ENCODE data around the gene IER2. TPM values are rescaled to one million over a fixed set of nuclear protein-coding genes. Genes with fewer than 3 reads are reported as not detected.
A peak's percentile ranks its signal among the peaks of the same experiment; 100 is the strongest.

Gene IER2
- total RNA-seq, 4 donors from 2014 or later, result 15.4 to 19.1 (median 16.7) TPM

DNA sequence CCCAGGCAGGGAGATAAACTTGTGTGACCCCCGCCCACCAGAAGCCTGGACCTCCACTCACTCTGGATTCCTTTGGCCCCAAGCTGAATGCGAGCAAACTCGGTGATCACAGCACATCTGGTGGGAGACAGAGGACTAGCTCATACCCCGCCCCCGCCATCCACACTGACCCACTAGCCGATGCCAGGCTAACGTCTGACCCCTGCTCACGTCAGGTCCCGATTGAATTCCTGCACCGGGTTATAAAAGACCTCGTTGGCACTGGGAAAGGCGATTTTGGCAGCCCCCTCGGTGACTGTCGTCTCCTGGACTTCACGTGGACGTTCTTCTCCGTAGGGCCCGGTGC, 34.3 kb upstream of the IER2 start:
- Histone ChIP-seq H3K9me3 (no peaks in the 10 kb centered on the region), H3K4me3 (peak overlapping the region; percentile 79 to 100 (median 92)), H3K27me3 (no peaks in the 10 kb centered on the region), H3K27ac (peak overlapping the region; percentile 79 to 93 (median 86)), H3K4me1 (peaks cover 23 to 36% of the 10 kb centered on the region in 2 donors), H3K36me3 (peaks cover 0 to 28% of the 10 kb centered on the region in 2 donors)
- TF ChIP-seq, protein P1, sequence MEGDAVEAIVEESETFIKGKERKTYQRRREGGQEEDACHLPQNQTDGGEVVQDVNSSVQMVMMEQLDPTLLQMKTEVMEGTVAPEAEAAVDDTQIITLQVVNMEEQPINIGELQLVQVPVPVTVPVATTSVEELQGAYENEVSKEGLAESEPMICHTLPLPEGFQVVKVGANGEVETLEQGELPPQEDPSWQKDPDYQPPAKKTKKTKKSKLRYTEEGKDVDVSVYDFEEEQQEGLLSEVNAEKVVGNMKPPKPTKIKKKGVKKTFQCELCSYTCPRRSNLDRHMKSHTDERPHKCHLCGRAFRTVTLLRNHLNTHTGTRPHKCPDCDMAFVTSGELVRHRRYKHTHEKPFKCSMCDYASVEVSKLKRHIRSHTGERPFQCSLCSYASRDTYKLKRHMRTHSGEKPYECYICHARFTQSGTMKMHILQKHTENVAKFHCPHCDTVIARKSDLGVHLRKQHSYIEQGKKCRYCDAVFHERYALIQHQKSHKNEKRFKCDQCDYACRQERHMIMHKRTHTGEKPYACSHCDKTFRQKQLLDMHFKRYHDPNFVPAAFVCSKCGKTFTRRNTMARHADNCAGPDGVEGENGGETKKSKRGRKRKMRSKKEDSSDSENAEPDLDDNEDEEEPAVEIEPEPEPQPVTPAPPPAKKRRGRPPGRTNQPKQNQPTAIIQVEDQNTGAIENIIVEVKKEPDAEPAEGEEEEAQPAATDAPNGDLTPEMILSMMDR (IDR thresholded peaks at IDR 0.05 in 4 of 5, conservative IDR thresholded peaks at IDR 0.05 in 1 of 5), result no peak
- in situ Hi-C loops (cut with MboI; ENCODE audit: low sequenced_read_pairs in 4 of 4) (loop anchor here in 1 of 4 donors (25.0 kb wide), 1 partner anchor 146 kb away; no protein-coding TSS in a partner anchor), intact Hi-C loops (cut with DNase I; ENCODE audit: low total_unique reads) (loop anchor here (5.0 to 10.0 kb wide), 2 partner anchors 234 to 381 kb away; partner anchors contain the start of genes DNASE2, GET3 and TRIR)
- DNase-seq, result no peak
- ATAC-seq, result no peak

DNA sequence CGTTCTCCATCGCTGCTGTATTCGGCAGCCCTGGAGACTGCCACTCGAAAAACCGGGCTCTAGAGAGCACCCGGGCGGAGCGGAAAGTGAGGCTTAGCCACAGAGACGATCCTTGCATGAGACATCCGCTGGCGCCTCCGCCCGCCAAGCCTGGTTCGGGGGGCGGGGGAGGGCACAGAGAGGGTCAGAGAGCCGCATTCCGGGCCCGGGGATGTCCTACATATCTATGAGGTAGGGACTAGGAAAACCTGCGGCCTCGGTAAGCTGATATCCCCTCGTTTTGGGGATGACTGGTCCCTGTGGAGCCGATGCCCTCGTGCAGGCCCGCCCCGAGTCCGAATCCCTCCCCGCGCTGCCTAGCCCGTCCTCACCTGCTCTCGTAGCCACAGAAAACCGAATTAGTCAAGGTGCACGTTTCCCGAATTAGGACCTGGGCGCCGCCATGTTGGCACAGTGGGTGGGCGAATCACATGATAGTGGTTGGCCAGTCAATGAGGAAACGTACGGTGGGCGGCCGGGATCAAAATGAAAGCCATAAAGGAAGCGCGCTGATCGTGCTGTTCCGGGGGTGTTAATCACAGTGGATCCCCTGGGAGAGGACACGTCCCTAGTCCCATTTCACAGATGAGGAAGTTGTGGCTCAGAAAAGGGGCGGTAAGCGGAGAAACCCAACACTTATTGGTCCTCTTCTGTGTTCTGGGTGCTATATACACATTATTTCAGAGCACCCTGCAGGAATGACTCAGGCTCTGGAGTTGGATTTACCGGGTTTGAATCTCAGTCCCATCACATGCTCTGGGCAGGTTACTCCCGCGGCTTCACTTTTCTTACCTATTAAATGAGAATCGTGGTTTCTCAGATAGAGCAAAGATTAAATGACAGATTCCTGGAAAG, 33.7 kb upstream of the IER2 start, which contains the start of gene TRMT1:
TRMT1 (minus strand) TSS at position 459 of the 894 bp plus-strand sequence; CDS start at position 118, 341 bp downstream.
- H3K4me3 ChIP-seq, result peak within 1 kb of the TSS; percentile 79 to 100 (median 92)
- peak within 1 kb of the TSS; percentile 79 to 93 (median 86) for H3K27ac ChIP-seq
- no peaks in the 10 kb centered on the region for H3K27me3 ChIP-seq
- in situ Hi-C loops (cut with MboI; ENCODE audit: low sequenced_read_pairs in 4 of 4) (loop anchor here in 1 of 4 donors (25.0 kb wide), 1 partner anchor 146 kb away; no protein-coding TSS in a partner anchor), intact Hi-C loops (cut with DNase I; ENCODE audit: low total_unique reads) (loop anchor here (5.0 to 10.0 kb wide), 2 partner anchors 234 to 382 kb away; partner anchors contain the start of genes DNASE2, GET3 and TRIR)
- peaks cover 0 to 28% of the 10 kb centered on the region in 2 donors for H3K36me3 ChIP-seq
- H3K9me3 ChIP-seq, result no peaks in the 10 kb centered on the region
- DNase-seq, result peak; percentile 88 to 92
- H3K4me1 ChIP-seq, result peaks cover 23 to 36% of the 10 kb centered on the region in 2 donors
- peak; percentile 21 to 24 for TF ChIP-seq POLR2A (IDR thresholded peaks at IDR 0.05)
- TF ChIP-seq, protein P1 (IDR thresholded peaks at IDR 0.05 in 4 of 5, conservative IDR thresholded peaks at IDR 0.05 in 1 of 5), result peak in 1 of 5 experiments; percentile 22
- peak; percentile 79 to 82 for ATAC-seq

DNA sequence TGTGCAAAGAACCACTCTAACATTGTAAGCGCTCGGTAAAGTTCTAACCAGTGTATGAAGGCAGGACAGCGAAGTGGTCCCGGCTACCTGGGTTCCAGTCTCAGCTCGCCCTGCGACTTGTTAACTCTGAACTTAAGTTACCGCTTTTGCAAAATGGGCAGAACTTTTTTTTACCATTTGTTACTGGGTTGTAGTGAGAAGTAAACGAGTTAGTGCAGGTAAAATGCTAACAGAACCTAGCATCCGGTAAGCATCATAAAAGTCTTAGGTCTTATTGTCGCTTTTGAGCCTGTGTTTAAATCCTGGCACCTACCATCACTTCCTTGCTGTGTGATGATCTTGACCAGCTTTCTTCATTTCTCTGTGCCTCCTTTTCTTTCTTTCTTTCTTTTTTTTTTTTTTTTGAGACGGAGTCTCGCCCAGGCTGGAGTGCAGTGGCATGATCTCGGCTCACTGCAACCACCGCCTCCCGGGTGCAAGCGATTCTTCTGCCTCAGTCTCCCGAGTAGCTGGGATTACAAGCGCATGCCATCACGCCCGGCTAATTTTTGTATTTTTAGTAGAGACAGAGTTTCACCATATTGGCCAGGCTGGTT, 32.9 kb upstream of the IER2 start:
- intact Hi-C loops (cut with DNase I; ENCODE audit: low total_unique reads) (loop anchor here (5.0 to 10.0 kb wide), 2 partner anchors 235 to 382 kb away; partner anchors contain the start of genes DNASE2, GET3 and TRIR), in situ Hi-C loops (cut with MboI; ENCODE audit: low sequenced_read_pairs in 4 of 4) (loop anchor here in 1 of 4 donors (25.0 kb wide), 1 partner anchor 145 kb away; no protein-coding TSS in a partner anchor)
- peaks cover 0 to 27% of the 10 kb centered on the region in 2 donors for H3K36me3 ChIP-seq
- H3K27ac ChIP-seq, result peak overlapping the region; percentile 79 to 93 (median 86)
- TF ChIP-seq, protein P1 (IDR thresholded peaks at IDR 0.05 in 4 of 5, conservative IDR thresholded peaks at IDR 0.05 in 1 of 5), result no peak
- TF ChIP-seq POLR2A (IDR thresholded peaks at IDR 0.05), result no peak
- H3K27me3 ChIP-seq, result no peaks in the 10 kb centered on the region
- no peaks in the 10 kb centered on the region for H3K9me3 ChIP-seq
- ATAC-seq (peak; percentile 1 to 22), DNase-seq (no peak)
- peaks cover 28 to 36% of the 10 kb centered on the region in 2 donors for H3K4me1 ChIP-seq
- peak overlapping the region; percentile 79 to 100 (median 92) for H3K4me3 ChIP-seq

DNA sequence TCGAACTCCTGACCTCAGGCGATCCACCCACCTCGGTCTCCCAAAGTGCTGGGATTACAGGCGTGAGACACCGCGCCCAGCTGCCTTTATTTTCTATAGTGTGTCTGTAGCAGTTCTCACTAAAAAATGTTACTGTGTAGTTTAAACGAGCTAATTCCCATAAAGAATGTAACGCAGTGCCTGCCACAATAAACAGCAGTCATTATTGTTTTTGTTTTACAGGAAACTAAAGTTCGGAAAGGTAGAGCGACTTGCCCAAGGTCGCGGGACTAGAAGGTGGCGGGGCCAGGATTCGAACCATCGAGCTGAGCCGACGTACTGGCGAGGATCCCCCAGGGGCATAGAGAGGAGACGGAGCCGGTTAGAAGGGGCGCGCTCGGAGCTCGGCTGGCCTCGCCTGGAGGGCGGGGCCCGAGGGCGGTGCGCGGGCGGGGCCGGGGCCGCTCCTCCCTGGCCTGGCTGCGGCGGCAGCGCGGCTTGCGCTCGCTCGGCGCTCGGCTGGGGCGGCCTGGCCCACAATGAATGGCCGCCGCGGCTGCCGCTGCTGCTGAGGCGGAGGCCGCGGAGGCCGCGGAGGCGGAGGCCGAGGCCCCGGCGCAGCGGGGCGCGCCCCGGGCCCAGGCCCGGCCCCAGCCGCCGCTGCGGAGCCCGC, 32.3 kb upstream of the IER2 start, which contains the start of gene NACC1:
NACC1 (plus strand) TSS at position 493 of the 652 bp plus-strand sequence. CDS start 16,944 bp downstream, outside the sequence.
- Histone ChIP-seq H3K36me3 (peaks cover 0 to 20% of the 10 kb centered on the region in 2 donors), H3K4me3 (peak within 1 kb of the TSS; percentile 90 to 100 (median 94)), H3K27ac (peak within 1 kb of the TSS; percentile 79 to 93 (median 86)), H3K27me3 (no peaks in the 10 kb centered on the region), H3K9me3 (no peaks in the 10 kb centered on the region), H3K4me1 (peaks cover 28 to 36% of the 10 kb centered on the region in 2 donors)
- intact Hi-C loops (cut with DNase I; ENCODE audit: low total_unique reads), result loop anchor here (1.0 to 10.0 kb wide), 4 partner anchors 32 to 383 kb away; partner anchors contain the start of genes DNASE2, GET3, IER2 and STX10
- in situ Hi-C loops (cut with MboI; ENCODE audit: low sequenced_read_pairs in 4 of 4), result loop anchor here in 1 of 4 donors (25.0 kb wide), 1 partner anchor 144 kb away; no protein-coding TSS in a partner anchor
- DNase-seq (peak; percentile 82 to 88), ATAC-seq (peak; percentile 82 to 83)
- TF ChIP-seq, protein P1 (IDR thresholded peaks at IDR 0.05 in 4 of 5, conservative IDR thresholded peaks at IDR 0.05 in 1 of 5), result peak in 1 of 5 experiments; percentile 11
- no peak for TF ChIP-seq POLR2A (IDR thresholded peaks at IDR 0.05)
